GM18519 (cell line): ENCODE measurements around the gene CCDC142.
"Not testable (repeated sequence)": the region's sequence is repeated elsewhere in the genome, so short reads cannot be mapped to it uniquely, and the experiment has no call there.

ENCODE experiments used
- ATAC-seq: cut with Tn5 transposase; IDR thresholded peaks from one replicate; pipeline ENCODE4 v1.9.1; 2021; ENCODE audit warnings: mild to moderate bottlenecking, moderate library complexity; ENCODE audit not compliant: unreplicated experiment, low FRiP score

The CCDC142 gene

DNA sequence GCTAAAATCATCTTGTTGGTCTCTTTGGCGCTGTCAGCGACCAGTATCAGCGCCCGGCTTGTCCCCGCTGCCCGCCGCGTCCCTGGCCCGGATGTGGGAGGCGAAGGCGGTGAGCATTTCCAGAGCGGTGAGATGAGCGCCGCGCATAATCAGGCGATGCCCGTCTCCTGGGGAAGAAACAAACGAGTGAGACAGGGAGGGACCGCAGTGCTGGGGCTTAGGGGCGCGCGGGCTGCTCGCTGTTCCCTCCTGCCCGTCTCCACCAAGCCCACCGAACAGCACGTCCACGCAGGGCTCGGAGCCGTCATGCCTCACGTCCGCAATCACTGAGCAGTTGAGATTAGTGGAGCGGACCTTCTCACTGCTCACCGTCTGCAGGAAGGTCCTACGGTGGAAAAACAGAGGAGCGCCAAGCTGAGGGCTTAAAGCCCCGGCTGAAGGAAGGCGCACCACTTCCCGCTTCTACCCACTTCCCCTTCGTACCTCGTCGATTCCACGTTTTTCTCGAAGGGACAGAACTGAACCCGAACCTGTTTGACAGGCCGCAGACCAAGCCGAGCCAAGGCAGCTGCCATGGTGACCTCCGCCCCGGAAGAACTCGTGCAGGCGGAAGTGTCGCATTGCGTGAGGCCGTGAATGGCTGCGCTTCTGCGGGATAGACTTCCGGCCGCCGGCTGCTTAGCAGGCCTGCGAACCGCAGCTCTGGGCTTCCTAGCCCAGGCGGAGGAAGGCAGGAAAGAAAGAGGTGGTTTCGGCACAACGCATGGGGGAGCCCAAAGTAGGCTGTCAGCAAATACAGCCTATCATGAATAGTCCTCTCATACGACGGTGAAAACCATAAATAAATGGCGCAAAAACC is 10.5 kb downstream of the CCDC142 start, which contains the start of gene MRPL53:
MRPL53 (minus strand) TSS at position 595 of the 859 bp plus-strand sequence; CDS start at position 575, 20 bp downstream.
- peak; percentile 57 for ATAC-seq

DNA sequence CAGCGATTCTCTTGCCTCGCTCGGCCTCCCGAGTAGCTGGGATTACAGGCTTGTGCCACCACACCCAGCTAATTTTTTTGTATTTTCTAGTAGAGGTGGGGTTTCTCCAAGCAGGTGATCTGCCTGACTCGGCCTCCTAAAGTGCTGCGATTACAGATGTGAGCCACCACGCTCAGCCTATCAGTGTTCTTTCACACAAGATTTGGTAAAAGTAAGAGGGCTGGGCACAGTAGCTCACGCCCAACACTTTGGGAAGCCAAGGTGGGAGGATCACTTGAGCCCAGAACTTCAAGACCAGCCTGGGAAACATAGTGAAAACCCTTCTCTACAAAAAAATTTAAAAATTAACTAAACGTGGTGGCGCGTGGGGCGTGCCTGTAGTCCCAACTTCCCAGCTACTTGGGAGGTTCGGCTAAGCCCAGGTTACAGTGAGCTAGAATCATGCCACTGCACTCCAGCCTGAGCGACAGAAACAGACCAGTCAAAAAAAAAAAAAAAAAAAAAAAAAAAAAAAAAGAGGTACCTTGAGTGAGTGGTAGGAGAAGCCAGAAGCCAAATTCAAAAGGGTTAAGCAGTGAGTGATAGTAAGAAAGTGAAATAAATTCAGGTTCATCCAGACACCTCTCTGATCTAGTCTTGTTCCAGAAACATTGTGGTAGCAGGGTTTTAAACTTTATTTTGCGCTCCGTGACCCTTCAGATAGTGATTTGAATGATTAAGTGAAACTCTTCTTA is 11.3 kb downstream of the CCDC142 start:
- no peak for ATAC-seq

GRCh38 chr2:74470742-74471141 is 12.1 kb downstream of the CCDC142 start:
- ATAC-seq = not testable (repeated sequence)

- no peak for ATAC-seq
These were observed 18.4 kb downstream of the CCDC142 start for GRCh38 chr2:74464406-74464805.

DNA sequence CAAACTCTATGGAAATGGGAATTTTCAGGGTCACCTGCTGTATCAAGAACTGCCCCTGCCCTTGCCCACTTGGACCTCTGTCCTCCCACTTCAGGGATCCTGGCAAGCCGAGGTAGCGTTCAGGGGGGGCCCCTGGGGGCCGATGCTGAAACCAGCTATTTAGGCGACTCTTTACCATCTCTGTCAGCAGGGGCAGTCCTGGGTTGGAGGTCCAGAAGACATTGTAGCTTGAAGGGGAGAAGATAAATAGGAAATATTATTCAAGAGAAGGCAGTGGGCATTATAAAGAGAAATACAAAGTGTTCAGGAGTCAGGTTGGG is 20.1 kb downstream of the CCDC142 start:
- no peak for ATAC-seq

GRCh38 chr2:74462054-74462785 is 20.6 kb downstream of the CCDC142 start:
- no peak for ATAC-seq

GRCh38 chr2:74461187-74462053 is 21.4 kb downstream of the CCDC142 start:
- no peak for ATAC-seq

DNA sequence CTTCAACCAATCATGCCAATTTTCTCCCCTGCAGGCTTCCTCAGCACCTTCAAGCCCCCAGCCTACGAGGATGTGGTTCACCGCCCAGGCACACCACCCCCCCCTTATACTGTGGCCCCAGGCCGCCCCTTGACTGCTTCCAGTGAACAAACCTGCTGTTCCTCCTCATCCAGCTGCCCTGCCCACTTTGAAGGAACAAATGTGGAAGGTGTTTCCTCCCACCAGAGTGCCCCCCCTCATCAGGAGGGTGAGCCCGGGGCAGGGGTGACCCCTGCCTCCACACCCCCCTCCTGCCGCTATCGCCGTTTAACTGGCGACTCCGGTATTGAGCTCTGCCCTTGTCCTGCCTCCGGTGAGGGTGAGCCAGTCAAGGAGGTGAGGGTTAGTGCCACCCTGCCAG is 22.6 kb downstream of the CCDC142 start:
- ATAC-seq = not testable (repeated sequence)

DNA sequence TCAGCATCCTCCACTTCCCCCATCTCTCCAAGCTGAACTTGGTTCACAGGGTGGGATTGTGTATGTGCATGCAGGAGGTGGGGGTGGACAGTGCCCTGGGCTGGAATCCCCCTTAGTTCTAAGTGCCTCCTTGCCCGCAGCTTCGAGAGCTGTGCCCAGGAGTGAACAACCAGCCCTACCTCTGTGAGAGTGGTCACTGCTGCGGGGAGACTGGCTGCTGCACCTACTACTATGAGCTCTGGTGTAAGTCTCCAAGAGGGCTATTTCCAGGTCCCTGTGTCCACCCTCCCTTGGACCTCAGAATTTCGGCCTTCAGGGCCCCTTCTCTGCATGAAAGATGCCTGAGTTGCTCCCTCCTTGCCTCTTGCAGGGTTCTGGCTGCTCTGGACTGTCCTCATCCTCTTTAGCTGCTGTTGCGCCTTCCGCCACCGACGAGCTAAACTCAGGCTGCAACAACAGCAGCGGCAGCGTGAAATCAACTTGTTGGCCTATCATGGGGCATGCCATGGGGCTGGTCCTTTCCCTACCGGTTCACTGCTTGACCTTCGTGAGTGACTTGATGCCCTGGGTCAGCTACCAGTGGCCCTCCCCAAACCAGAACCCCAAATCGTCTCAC is 23.2 kb downstream of the CCDC142 start:
- not testable (repeated sequence) for ATAC-seq

- ATAC-seq = no peak
These were observed 23.8 kb downstream of the CCDC142 start for GRCh38 chr2:74458938-74459363.

DNA sequence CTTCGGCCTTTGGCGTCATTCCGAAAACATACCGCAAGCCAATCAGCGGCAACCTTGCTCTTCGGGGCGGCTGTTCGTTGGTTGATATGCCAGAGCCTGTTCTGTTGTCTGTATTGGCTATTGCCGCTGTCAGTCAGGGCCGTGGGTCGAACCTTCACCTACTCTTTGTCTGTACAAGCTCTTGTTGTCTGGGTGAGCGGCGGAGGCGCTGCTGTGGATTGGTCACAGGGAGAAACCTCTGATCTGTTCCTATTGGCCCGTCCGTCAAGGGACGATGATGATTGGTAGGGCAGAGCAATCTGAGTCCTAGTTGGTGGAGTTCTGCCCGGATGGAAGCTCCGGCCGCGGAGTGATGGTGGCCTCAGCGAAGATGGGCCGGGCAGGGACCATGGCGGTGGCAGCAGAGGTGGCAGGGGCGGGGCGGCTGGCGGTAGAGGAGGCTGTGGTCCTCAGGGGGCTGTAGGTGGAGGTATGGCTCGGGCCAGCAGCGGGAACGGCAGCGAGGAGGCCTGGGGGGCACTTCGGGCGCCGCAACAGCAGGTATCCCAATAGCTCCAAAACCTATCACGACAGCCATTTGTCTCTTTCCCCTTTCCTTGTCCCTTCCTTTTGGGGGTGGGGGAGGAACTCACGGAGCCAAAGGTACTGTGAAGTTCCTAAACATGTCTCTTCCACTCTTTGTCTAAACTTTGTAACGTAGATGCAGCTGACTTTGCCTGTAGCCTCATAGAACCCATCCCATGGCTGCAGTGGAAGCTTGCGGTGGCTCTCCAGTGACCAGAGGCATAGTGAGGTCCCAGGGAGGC is 24.5 kb downstream of the CCDC142 start, which contains the start of gene WBP1:
WBP1 (plus strand) TSS at position 307 of the 806 bp plus-strand sequence; CDS start at position 472, 165 bp downstream.
- ATAC-seq = peak; percentile 79

GRCh38 chr2:74457549-74458131 is 25.2 kb downstream of the CCDC142 start:
- peak; percentile 4 for ATAC-seq

- ATAC-seq = no peak
These were observed 25.7 kb downstream of the CCDC142 start for GRCh38 chr2:74457129-74457548.

DNA sequence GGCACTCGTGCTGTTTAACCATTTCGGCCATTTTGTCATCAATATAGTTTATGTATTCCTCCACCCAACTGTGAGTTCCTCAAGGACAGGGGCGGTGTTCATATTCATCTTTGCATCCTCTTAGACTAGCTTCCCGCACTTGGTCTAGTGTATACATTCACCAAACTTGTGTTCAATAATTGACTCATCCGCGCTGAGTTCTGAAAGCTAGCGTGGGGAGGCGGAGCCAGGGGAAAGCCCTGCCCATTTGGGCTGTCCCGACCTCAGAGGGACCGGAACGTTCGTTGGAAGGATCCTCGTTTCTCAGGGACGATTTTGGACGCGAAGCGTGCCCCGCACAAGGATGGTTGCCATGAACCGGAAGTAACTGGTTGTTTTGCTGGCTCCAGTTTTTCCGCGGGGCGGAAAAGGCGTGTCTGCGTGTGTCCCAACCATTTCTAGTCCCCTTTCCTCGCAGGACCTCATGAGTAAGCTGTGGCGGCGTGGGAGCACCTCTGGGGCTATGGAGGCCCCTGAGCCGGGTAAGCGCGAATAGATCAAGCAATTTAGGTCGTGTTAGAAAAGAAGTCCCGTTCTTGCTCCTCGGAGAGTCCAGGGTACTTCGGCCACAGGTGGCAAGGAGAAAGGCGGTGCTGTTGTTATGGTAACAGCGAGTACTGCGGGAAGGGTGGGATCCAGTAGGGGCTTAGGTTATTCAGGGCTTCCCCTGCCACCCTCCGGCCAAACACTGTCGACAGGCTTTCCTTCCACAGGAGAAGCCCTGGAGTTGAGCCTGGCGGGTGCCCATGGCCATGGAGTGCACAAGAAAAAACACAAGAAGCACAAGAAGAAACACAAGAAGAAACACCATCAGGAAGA is 27.9 kb downstream of the CCDC142 start, which contains the start of gene INO80B:
INO80B (plus strand) TSS at position 434 of the 858 bp plus-strand sequence; CDS start at position 464, 30 bp downstream.
- ATAC-seq = peak; percentile 57

GRCh38 chr2:74450570-74451190 is 32.1 kb downstream of the CCDC142 start:
- no peak for ATAC-seq

DNA sequence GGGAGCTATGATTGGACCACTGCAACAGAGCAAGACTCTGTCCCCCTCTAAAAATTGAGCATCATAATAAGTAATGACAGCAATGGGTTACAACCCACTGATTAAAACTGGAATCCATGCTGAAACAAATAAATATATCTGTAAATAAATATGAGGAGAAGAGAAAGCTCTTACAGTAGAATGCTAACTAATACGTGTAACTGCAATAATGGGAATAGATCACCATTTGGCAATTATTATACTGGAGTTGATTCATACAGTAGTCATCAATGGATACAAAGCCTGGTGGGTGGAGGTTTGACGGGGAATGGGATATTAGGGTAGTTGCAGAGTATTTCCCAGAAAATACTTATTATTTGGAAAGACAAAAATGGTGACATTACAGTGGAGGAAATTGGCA is 34.0 kb downstream of the CCDC142 start:
- no peak for ATAC-seq
